Uterus (tissue), 2 donors: ENCODE results near the gene OASL.

Source experiments
- CTCF ChIP-seq, 4 experiments: fragments of 200-600 bp in 2 of 4; fragments of 450-650 bp in 2 of 4; sonication (generic) in 2 of 4; IDR thresholded peaks; one replicate each; pipeline ENCODE4 v1.5.1; 2016 to 2019; ENCODE audit warnings: antibody characterized with exemption in 4 of 4, mild to moderate bottlenecking in 2 of 4, moderate library complexity in 1 of 4
- POLR2A ChIP-seq, 2 donors: fragments of 450-650 bp; IDR thresholded peaks; one replicate each; pipeline ENCODE4 v1.6.1; 2016; ENCODE audit warnings: antibody characterized with exemption in 2 of 2, mild to moderate bottlenecking in 1 of 2, moderate library complexity in 1 of 2

DNA sequence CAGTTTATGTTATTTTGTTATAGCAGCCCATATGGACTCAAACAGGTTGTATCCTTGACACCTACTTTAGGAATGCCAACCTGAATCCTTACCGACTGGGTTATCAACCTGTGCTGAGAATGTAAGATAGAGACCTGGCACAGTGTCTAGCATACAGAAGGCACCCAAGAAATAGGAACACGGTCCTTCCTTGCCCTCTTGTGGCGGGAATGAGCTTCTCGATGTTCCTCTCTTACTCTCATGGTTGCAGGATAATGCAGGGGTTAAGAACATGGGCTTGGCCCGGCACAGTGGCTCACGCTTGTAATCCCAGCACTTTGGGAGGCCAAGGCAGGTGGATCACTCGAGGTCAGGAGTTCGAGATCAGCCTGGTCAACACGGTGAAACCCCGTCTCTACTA, 29.3 kb downstream of the OASL start:
- TF ChIP-seq POLR2A (IDR thresholded peaks at IDR 0.05) (no peak), CTCF (IDR thresholded peaks at IDR 0.05) (no peak)
